GM12878 (cell line): Measurements from ENCODE around the gene RHBDD3. TPM values are rescaled to one million over a fixed set of nuclear protein-coding genes. Genes with fewer than 3 reads are reported as not detected.

ENCODE experiments used
- ATAC-seq: fragments of 200-7000 bp; cut with Tn5 transposase; 3 replicates; pipeline ENCODE4 v1.9.1; 2020; ENCODE audit warnings: mild to moderate bottlenecking, moderate library complexity
- BruUV-seq: library from RNA; stranded (reverse); fragments of 400-500 nt; replicated peaks from 2 replicates; lab custom pipeline; 2021; lab: Mats Ljungman, UMichigan
- CTCF ChIA-PET: fragments of 300-600 bp; sonication (Branson Sonifier 250); formaldehyde crosslinking; extraction: SDS; loops from one replicate; lab custom pipeline; 2021; ENCODE audit warnings: inconsistent platforms; lab: Yijun Ruan, JAX
- POLR2A ChIA-PET: fragments of 350-600 bp; formaldehyde crosslinking; extraction: SDS; loops from one replicate; lab custom pipeline; 2021; ENCODE audit warnings: inconsistent platforms; lab: Charles Lee
- RAD21 ChIA-PET: fragments of 300-600 bp; sonication (Branson Sonifier 250); formaldehyde crosslinking; loops from one replicate; lab custom pipeline; 2023; ENCODE audit warnings: antibody characterized with exemption; ENCODE audit not compliant: unreplicated experiment; lab: Charles Lee
- SMC1A ChIA-PET: fragments of 300-600 bp; sonication (Branson Sonifier 250); formaldehyde crosslinking; loops from one replicate; lab custom pipeline; 2023; ENCODE audit not compliant: unreplicated experiment, uncharacterized antibody; lab: Charles Lee
- DNase-seq: peaks from one replicate; pipeline ENCODE4 v3.0.0-alpha.2; 2011; ENCODE audit warnings: low read depth, low spot score
- FAIRE-seq: peaks from 3 replicates; lab custom pipeline; 2011; peaks lifted over from hg19 to GRCh38; lab: Jason Lieb, UNC
- H2AFZ ChIP-seq: 2 replicates; pipeline ENCODE4 v1.6.0; 2011; ENCODE audit warnings: low read depth, low read length, control low read depth; ENCODE audit not compliant: control insufficient read depth
- H3K27ac ChIP-seq: 2 replicates; pipeline ENCODE4 v1.5.1; 2011; ENCODE audit warnings: control low read depth; ENCODE audit not compliant: control insufficient read depth, insufficient read depth
- H3K27me3 ChIP-seq, 2 experiments: replicated peaks in 1 of 2; 2 replicates each; pipeline versions ENCODE4 v1.6.0 to v1.6.1; 2011; ENCODE audit warnings: low read length in 1 of 2; ENCODE audit not compliant: control insufficient read depth in 2 of 2, insufficient read depth in 2 of 2
- H3K36me3 ChIP-seq, 2 experiments: 2 replicates each; pipeline ENCODE4 v1.5.1; 2011; ENCODE audit warnings: low read length in 1 of 2; ENCODE audit not compliant: control insufficient read depth in 2 of 2, insufficient read depth in 2 of 2
- H3K4me1 ChIP-seq: 2 replicates; pipeline ENCODE4 v1.6.1; 2011; ENCODE audit warnings: mild to moderate bottlenecking, low read length, moderate library complexity, mixed read lengths; ENCODE audit not compliant: control insufficient read depth, insufficient read depth
- H3K4me2 ChIP-seq: 2 replicates; pipeline ENCODE4 v1.6.0; 2011; ENCODE audit warnings: control low read depth; ENCODE audit not compliant: control insufficient read depth, insufficient read depth
- H3K4me3 ChIP-seq: fragments of 200-600 bp; sonication (generic); 2 replicates; pipeline ENCODE4 v1.5.1; 2016
- H3K79me2 ChIP-seq: 2 replicates; pipeline ENCODE4 v1.6.0; 2011; ENCODE audit warnings: low read length; ENCODE audit not compliant: control insufficient read depth, insufficient read depth
- H3K9ac ChIP-seq: 2 replicates; pipeline ENCODE4 v1.8.0; 2011; ENCODE audit warnings: low read length, control low read depth, mixed read lengths; ENCODE audit not compliant: control insufficient read depth, insufficient read depth
- H3K9me3 ChIP-seq: replicated peaks from 3 replicates; pipeline ENCODE4 v1.5.1; 2011; ENCODE audit warnings: mild to moderate bottlenecking, low read length; ENCODE audit not compliant: control insufficient read depth, insufficient read depth
- H4K20me1 ChIP-seq: 2 replicates; pipeline ENCODE4 v1.6.0; 2011; ENCODE audit not compliant: control insufficient read depth, insufficient read depth
- HDAC6 ChIP-seq: fragments of 200-600 bp; sonication (generic); IDR thresholded peaks from one replicate; pipeline ENCODE4 v1.8.0; 2017; ENCODE audit warnings: antibody characterized with exemption; ENCODE audit not compliant: unreplicated experiment
- JUND ChIP-seq: IDR thresholded peaks from 2 replicates; pipeline ENCODE4 v1.6.1; 2012; ENCODE audit warnings: low read depth, mild to moderate bottlenecking, low read length, improper control_type of control experiment, moderate library complexity
- MXI1 ChIP-seq: fragments of 150-350 bp; IDR thresholded peaks from 2 replicates; pipeline ENCODE4 v1.6.1; 2011; ENCODE audit warnings: low read depth, mild to moderate bottlenecking, inconsistent platforms, low read length, improper control_type of control experiment
- NFYB ChIP-seq: IDR thresholded peaks from 2 replicates; pipeline ENCODE4 v1.6.1; 2011; ENCODE audit warnings: low read depth, mild to moderate bottlenecking, low read length, improper control_type of control experiment, moderate library complexity; ENCODE audit not compliant: insufficient read depth
- NR2C1 ChIP-seq: fragments of 450-650 bp; IDR thresholded peaks from 2 replicates; pipeline ENCODE4 v1.6.1; 2017; ENCODE audit warnings: antibody characterized with exemption, mild to moderate bottlenecking, moderate library complexity
- RB1 ChIP-seq: fragments of 450-650 bp; formaldehyde crosslinking; IDR thresholded peaks from 2 replicates; pipeline ENCODE4 v1.6.1; 2017; ENCODE audit warnings: mild to moderate bottlenecking, borderline replicate concordance
- RBBP5 ChIP-seq: fragments of 200-600 bp; sonication (generic); conservative IDR thresholded peaks from 2 replicates; pipeline ENCODE4 v1.6.1; 2016
- SMAD5 ChIP-seq: IDR thresholded peaks from 2 replicates; pipeline ENCODE4 v1.6.1; 2016; ENCODE audit warnings: antibody characterized with exemption, low read depth
- TBL1XR1 ChIP-seq: IDR thresholded peaks from 2 replicates; pipeline ENCODE4 v1.6.1; 2012; ENCODE audit warnings: low read depth, low read length, improper control_type of control experiment
- WGBS: methylation state at CpG from one replicate; pipeline ENCODE4 v1.1.6; 2016; ENCODE audit warnings: low lambda C conversion rate; ENCODE audit not compliant: insufficient replicate concordance, insufficient coverage; ENCODE audit errors: missing lambda C conversion rate; 5-methylcytosine and 5-hydroxymethylcytosine counted together
- in situ Hi-C: fragments of 300-500 bp; cut with MboI; formaldehyde crosslinking; loops from 9 replicates; pipeline ENCODE4 v1.14.3; 2018; ENCODE audit warnings: mixed read lengths
- intact Hi-C: fragments of 100-400 bp; cut with micrococcal nuclease; formaldehyde crosslinking; loops from one replicate; pipeline ENCODE4 v1.14.2; 2022; ENCODE audit not compliant: unreplicated experiment
- polyA plus RNA-seq, 11 experiments: library from polyadenylated mRNA; depleted of rRNA in 4 of 11; unstranded in 6 of 11; stranded (reverse) in 5 of 11; fragments of >200 nt; fragmentation: Nextera tagmentation in 4 of 11; fragmentation: Illumina TruSeq in 1 of 11; extraction: Ambion mirVana in 4 of 11; extraction: Trizol in 1 of 11; gene quantifications; 1 replicate in 1 of 11; 2 replicates in 10 of 11; pipeline versions ENCODE4 v1.2.1 to v1.2.3, GENCODE V29; 2011 to 2016; ENCODE audit warnings: inconsistent platforms in 2 of 11, missing spikeins in 2 of 11, low read depth in 1 of 11
- total RNA-seq, 4 experiments: library from RNA; depleted of rRNA in 3 of 4; stranded (reverse); fragments of >200 nt in 3 of 4; fragmentation: Illumina TruSeq in 1 of 4; extraction: Trizol in 1 of 4; gene quantifications; 2 replicates each; pipeline versions ENCODE4 v1.2.1 to v1.2.3, GENCODE V29; 2013 to 2021
- TF ChIP-seq, protein P1 (sequence below): fragments of 450-650 bp; IDR thresholded peaks from 2 replicates; pipeline ENCODE4 v1.6.1; 2017; ENCODE audit warnings: low read depth, mild to moderate bottlenecking, moderate library complexity
- TF ChIP-seq, protein P2 (sequence below), 3 experiments: IDR thresholded peaks in 2 of 3; conservative IDR thresholded peaks in 1 of 3; 2 replicates each; pipeline ENCODE4 v1.5.1; 2011; ENCODE audit warnings: low read depth in 3 of 3, low read length in 3 of 3, mild to moderate bottlenecking in 3 of 3, control low read depth in 2 of 3, moderate library complexity in 2 of 3, inconsistent platforms in 1 of 3, mixed read lengths in 1 of 3; ENCODE audit not compliant: control insufficient read depth in 2 of 3, insufficient read depth in 1 of 3; ENCODE audit errors: extremely low read depth in 1 of 3
- TF ChIP-seq, protein P3 (sequence below): fragments of 450-650 bp; IDR thresholded peaks from 2 replicates; pipeline ENCODE4 v1.6.1; 2017; ENCODE audit warnings: mild to moderate bottlenecking
- TF ChIP-seq, protein P4 (sequence below): fragments of 450-650 bp; formaldehyde crosslinking; IDR thresholded peaks from 2 replicates; pipeline ENCODE4 v1.4.0; 2020; ENCODE audit warnings: mild to moderate bottlenecking, moderate library complexity

Gene RHBDD3
- total and polyA plus RNA-seq, 10 of the 15 experiments (the other 5 are each of a cell fraction or from before 2014, with no cell fraction given) = 0.27 to 41.2 (median 20.1) TPM

DNA sequence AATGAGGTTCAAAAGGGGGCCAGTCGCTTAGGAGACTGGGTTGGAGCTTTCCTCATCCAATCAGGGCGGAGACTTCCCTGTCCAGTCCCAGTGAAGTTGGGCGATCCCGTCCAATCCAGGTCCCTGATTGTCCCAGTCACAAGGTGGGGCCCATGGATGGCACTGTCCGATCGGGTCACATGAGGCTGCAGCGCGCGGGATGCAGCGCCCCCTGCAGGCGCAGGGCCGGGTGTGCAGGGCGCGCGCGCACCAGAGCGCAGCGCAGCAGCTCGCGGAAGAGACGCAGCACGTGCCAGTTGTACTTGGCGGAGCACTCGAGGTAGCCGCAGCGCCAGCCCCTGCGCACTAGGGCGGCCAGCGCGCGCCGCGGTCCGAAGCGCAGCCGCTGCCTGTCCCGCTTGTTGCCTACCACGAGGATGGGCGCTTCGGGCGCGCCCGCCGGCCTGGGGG is 45.4 kb upstream of the RHBDD3 start:
- Histone ChIP-seq H3K4me1 (no peaks in the 10 kb centered on the region), H3K9me3 (no peaks in the 10 kb centered on the region), H2AFZ (no peak overlapping the region), H3K27me3 (peaks cover 7 to 9% of the 10 kb centered on the region in 2 experiments; a peak in 3 of 4 replicates), H3K27ac (no peak overlapping the region), H4K20me1 (no peaks in the 10 kb centered on the region), H3K9ac (no peak overlapping the region), H3K36me3 (no peaks in the 10 kb centered on the region), H3K4me2 (no peak overlapping the region), H3K79me2 (no peaks in the 10 kb centered on the region), H3K4me3 (no peak overlapping the region)
- BruUV-seq = no TSS peak
- ChIA-PET POLR2A (no interaction called here), CTCF (interaction anchor here (0.7 kb wide), 1 partner anchor 31 kb away, joined by 4 read pairs; no protein-coding TSS in a partner anchor), RAD21 (interaction anchor here (1.0 kb wide), 1 partner anchor 241 kb away, joined by 4 read pairs; the partner anchor contains the start of gene KREMEN1), SMC1A (no interaction called here)
- intact Hi-C loops = no loop called here
- in situ Hi-C loops = no loop called here
- DNase-seq = no peak
- peak; percentile 47 for ATAC-seq
- WGBS = 57% methylated on average over 44 of the region's 44 CpGs
- FAIRE-seq = no peak
- TF ChIP-seq RBBP5 (no peak), SMAD5 (no peak), NR2C1 (no peak), TBL1XR1 (no peak), HDAC6 (peak; percentile 73), NFYB (no peak), MXI1 (no peak), JUND (no peak), RB1 (0 out of 2 replicates have a peak, but pooled peaks have one; percentile 20)
- TF ChIP-seq, protein P1, sequence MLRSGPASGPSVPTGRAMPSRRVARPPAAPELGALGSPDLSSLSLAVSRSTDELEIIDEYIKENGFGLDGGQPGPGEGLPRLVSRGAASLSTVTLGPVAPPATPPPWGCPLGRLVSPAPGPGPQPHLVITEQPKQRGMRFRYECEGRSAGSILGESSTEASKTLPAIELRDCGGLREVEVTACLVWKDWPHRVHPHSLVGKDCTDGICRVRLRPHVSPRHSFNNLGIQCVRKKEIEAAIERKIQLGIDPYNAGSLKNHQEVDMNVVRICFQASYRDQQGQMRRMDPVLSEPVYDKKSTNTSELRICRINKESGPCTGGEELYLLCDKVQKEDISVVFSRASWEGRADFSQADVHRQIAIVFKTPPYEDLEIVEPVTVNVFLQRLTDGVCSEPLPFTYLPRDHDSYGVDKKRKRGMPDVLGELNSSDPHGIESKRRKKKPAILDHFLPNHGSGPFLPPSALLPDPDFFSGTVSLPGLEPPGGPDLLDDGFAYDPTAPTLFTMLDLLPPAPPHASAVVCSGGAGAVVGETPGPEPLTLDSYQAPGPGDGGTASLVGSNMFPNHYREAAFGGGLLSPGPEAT = no peak
- TF ChIP-seq, protein P2, sequence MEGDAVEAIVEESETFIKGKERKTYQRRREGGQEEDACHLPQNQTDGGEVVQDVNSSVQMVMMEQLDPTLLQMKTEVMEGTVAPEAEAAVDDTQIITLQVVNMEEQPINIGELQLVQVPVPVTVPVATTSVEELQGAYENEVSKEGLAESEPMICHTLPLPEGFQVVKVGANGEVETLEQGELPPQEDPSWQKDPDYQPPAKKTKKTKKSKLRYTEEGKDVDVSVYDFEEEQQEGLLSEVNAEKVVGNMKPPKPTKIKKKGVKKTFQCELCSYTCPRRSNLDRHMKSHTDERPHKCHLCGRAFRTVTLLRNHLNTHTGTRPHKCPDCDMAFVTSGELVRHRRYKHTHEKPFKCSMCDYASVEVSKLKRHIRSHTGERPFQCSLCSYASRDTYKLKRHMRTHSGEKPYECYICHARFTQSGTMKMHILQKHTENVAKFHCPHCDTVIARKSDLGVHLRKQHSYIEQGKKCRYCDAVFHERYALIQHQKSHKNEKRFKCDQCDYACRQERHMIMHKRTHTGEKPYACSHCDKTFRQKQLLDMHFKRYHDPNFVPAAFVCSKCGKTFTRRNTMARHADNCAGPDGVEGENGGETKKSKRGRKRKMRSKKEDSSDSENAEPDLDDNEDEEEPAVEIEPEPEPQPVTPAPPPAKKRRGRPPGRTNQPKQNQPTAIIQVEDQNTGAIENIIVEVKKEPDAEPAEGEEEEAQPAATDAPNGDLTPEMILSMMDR (IDR thresholded peaks at IDR 0.05 in 2 of 3, conservative IDR thresholded peaks at IDR 0.05 in 1 of 3; ENCODE audit: control insufficient read depth in 2 of 3, extremely low read depth in 1 of 3, insufficient read depth in 1 of 3, low read depth in 3 of 3, low read length in 3 of 3) = peak; percentile 34 to 73 (median 59)
- TF ChIP-seq, protein P3, sequence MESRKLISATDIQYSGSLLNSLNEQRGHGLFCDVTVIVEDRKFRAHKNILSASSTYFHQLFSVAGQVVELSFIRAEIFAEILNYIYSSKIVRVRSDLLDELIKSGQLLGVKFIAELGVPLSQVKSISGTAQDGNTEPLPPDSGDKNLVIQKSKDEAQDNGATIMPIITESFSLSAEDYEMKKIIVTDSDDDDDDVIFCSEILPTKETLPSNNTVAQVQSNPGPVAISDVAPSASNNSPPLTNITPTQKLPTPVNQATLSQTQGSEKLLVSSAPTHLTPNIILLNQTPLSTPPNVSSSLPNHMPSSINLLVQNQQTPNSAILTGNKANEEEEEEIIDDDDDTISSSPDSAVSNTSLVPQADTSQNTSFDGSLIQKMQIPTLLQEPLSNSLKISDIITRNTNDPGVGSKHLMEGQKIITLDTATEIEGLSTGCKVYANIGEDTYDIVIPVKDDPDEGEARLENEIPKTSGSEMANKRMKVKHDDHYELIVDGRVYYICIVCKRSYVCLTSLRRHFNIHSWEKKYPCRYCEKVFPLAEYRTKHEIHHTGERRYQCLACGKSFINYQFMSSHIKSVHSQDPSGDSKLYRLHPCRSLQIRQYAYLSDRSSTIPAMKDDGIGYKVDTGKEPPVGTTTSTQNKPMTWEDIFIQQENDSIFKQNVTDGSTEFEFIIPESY = peak; percentile 54; the same call in 1 of the 2 replicates
- TF ChIP-seq, protein P4, sequence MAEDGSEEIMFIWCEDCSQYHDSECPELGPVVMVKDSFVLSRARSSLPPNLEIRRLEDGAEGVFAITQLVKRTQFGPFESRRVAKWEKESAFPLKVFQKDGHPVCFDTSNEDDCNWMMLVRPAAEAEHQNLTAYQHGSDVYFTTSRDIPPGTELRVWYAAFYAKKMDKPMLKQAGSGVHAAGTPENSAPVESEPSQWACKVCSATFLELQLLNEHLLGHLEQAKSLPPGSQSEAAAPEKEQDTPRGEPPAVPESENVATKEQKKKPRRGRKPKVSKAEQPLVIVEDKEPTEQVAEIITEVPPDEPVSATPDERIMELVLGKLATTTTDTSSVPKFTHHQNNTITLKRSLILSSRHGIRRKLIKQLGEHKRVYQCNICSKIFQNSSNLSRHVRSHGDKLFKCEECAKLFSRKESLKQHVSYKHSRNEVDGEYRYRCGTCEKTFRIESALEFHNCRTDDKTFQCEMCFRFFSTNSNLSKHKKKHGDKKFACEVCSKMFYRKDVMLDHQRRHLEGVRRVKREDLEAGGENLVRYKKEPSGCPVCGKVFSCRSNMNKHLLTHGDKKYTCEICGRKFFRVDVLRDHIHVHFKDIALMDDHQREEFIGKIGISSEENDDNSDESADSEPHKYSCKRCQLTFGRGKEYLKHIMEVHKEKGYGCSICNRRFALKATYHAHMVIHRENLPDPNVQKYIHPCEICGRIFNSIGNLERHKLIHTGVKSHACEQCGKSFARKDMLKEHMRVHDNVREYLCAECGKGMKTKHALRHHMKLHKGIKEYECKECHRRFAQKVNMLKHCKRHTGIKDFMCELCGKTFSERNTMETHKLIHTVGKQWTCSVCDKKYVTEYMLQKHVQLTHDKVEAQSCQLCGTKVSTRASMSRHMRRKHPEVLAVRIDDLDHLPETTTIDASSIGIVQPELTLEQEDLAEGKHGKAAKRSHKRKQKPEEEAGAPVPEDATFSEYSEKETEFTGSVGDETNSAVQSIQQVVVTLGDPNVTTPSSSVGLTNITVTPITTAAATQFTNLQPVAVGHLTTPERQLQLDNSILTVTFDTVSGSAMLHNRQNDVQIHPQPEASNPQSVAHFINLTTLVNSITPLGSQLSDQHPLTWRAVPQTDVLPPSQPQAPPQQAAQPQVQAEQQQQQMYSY (CRISPR knock-in tag) = no peak
